ENCODE results near the gene AFTPH. TPM values are rescaled to one million over a fixed set of nuclear protein-coding genes. Genes with fewer than 3 reads are reported as not detected.

AFTPH gene
- total RNA-seq, 1 donor from 2014 or later, result 11.3 TPM

DNA sequence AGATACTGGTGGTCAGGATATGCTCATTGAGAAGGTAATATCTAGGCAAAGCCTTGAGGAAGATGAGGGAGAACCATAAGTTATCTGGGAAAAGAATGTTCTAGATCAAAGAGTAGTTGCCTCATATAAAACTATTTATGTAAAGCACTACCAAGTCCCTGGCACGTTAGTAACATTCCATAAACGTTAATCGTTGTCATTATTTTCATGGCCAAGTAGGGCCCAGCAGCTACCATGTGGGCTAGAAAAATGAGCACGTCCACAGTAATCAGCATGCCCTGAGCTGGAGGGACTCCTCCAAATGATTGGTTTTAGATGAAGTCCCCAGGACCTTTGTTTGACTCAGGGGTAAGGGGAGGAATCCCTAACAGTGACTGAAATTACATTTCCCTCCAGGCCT, 32.7 kb upstream of the AFTPH start:
- DNase-seq, result no peak
- H3K36me3 ChIP-seq, result no peaks in the 10 kb centered on the region
- no peaks in the 10 kb centered on the region for H3K9me3 ChIP-seq (replicated peaks)
- TF ChIP-seq CTCF (IDR thresholded peaks at IDR 0.05; ENCODE audit: borderline replicate concordance), result no peak
- H3K4me3 ChIP-seq, result no peak overlapping the region
- peaks cover 17% of the 10 kb centered on the region for H3K4me1 ChIP-seq
- no peak overlapping the region for H3K27ac ChIP-seq (replicated peaks)
- intact Hi-C loops (cut with micrococcal nuclease), result no loop called here
- H3K27me3 ChIP-seq (ENCODE audit: low read depth), result no peaks in the 10 kb centered on the region

GRCh38 chr2:64492272-64492671, 31.9 kb upstream of the AFTPH start:
- Histone ChIP-seq H3K4me3 (no peak overlapping the region), H3K36me3 (no peaks in the 10 kb centered on the region), H3K27me3 (ENCODE audit: low read depth) (peaks cover 5% of the 10 kb centered on the region), H3K9me3 (replicated peaks) (no peaks in the 10 kb centered on the region), H3K4me1 (peaks cover 16% of the 10 kb centered on the region), H3K27ac (replicated peaks) (no peak overlapping the region)
- intact Hi-C loops (cut with micrococcal nuclease), result no loop called here
- no peak for TF ChIP-seq CTCF (IDR thresholded peaks at IDR 0.05; ENCODE audit: borderline replicate concordance)
- no peak for DNase-seq

DNA sequence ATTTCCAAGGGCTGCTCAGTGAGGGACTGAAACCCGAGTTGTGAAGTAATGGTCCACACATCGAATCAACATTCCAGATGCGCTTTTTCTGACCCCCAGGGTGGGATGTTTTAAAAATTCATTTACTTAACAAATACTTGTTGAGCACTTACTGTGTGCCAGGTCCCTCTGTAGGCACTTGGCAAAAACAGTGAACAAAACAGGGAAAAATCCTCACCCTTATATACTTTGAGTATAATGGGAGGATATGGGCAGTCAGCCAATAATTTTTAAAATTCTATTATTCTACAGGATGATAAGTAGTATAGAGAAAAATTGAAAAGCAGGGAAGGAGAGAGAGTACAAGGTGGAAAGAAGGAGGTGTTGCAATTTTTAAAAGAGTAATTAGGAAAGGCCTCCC, 31.3 kb upstream of the AFTPH start:
- Histone ChIP-seq H3K4me3 (no peak overlapping the region), H3K27ac (replicated peaks) (no peak overlapping the region), H3K36me3 (no peaks in the 10 kb centered on the region), H3K9me3 (replicated peaks) (no peaks in the 10 kb centered on the region), H3K4me1 (peaks cover 11% of the 10 kb centered on the region), H3K27me3 (ENCODE audit: low read depth) (peaks cover 10% of the 10 kb centered on the region)
- intact Hi-C loops (cut with micrococcal nuclease), result no loop called here
- TF ChIP-seq CTCF (IDR thresholded peaks at IDR 0.05; ENCODE audit: borderline replicate concordance), result no peak
- no peak for DNase-seq

- Histone ChIP-seq H3K4me1 (peaks cover 3% of the 10 kb centered on the region), H3K27ac (replicated peaks) (no peak overlapping the region), H3K36me3 (no peaks in the 10 kb centered on the region), H3K9me3 (replicated peaks) (no peaks in the 10 kb centered on the region), H3K27me3 (ENCODE audit: low read depth) (peaks cover 17% of the 10 kb centered on the region), H3K4me3 (no peak overlapping the region)
- no peak for DNase-seq
- TF ChIP-seq CTCF (IDR thresholded peaks at IDR 0.05; ENCODE audit: borderline replicate concordance), result no peak
- intact Hi-C loops (cut with micrococcal nuclease), result no loop called here
Measured at GRCh38 chr2:64493788-64494187, 30.3 kb upstream of the AFTPH start.

DNA sequence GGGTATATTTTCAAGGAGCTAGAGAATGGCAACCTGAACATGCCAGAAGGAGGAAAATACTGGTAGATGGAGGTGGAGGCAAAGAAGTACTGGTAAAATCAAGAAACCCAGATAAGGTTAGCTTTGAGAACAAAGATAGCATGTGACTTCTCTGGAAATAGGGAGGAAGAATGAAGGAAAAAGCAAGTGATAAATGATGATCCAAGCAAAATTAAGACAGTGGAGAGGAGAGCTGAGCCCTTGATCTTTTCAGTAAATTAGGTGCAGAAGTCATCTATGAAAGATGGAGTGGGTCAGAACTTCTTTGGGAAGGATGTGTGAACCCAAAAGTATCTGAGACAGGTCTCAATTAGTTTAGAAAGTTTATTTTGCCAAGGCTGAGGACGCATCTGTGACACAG, 25.7 kb upstream of the AFTPH start:
- H3K27ac ChIP-seq (replicated peaks), result no peak overlapping the region
- no peak for TF ChIP-seq CTCF (IDR thresholded peaks at IDR 0.05; ENCODE audit: borderline replicate concordance)
- H3K4me1 ChIP-seq, result no peaks in the 10 kb centered on the region
- H3K9me3 ChIP-seq (replicated peaks), result no peaks in the 10 kb centered on the region
- no peak overlapping the region for H3K4me3 ChIP-seq
- no peak for DNase-seq
- H3K36me3 ChIP-seq, result no peaks in the 10 kb centered on the region
- intact Hi-C loops (cut with micrococcal nuclease), result no loop called here
- H3K27me3 ChIP-seq (ENCODE audit: low read depth), result peaks cover 17% of the 10 kb centered on the region

- Histone ChIP-seq H3K9me3 (replicated peaks) (no peaks in the 10 kb centered on the region), H3K4me3 (no peak overlapping the region), H3K27ac (replicated peaks) (no peak overlapping the region), H3K4me1 (no peaks in the 10 kb centered on the region), H3K27me3 (ENCODE audit: low read depth) (peaks cover 26% of the 10 kb centered on the region), H3K36me3 (no peaks in the 10 kb centered on the region)
- no peak for TF ChIP-seq CTCF (IDR thresholded peaks at IDR 0.05; ENCODE audit: borderline replicate concordance)
- DNase-seq, result no peak
- intact Hi-C loops (cut with micrococcal nuclease), result no loop called here
Measured at GRCh38 chr2:64500549-64500948, 23.6 kb upstream of the AFTPH start.
